ENCODE data around the gene PIK3CB. TPM values are rescaled to one million over a fixed set of nuclear protein-coding genes. Genes with fewer than 3 reads are reported as not detected.
"Not testable (repeated sequence)": the region's sequence is repeated elsewhere in the genome, so short reads cannot be mapped to it uniquely, and the experiment has no call there.

Gene PIK3CB
- total and polyA plus RNA-seq, 8 donors = 12.1 to 39.6 (median 15.0) TPM

DNA sequence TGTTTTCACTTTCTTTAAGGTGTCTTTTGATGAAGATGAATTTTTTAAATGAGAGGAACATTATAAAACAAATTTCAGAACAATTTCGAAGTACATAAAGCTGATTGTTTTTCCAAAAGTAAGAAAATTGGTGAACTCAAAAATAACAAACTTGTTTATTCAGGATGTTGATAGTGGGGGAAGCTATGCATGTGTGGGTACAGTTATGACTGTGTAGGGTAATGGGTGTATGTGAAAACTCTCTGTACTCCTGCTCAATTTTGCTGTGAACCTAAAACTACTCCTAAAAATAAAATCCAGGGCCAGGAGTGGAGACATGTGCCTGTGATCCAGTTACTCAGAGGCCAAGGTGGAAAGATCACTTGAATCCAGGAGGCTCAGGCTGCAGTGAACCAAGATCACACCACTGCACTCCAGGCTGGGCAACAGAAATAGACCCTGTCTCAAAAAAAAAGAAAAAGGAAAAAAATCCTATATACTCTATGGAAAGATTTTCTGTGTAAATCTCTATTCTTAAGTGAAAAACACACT is 37.2 kb downstream of the PIK3CB start:
- intact Hi-C loops (cut with DNase I) = no loop called here
- Histone ChIP-seq H3K4me1 (peaks cover 0 to 7% of the 10 kb centered on the region in 2 donors), H3K9me3 (no peaks in the 10 kb centered on the region), H3K27ac (no peak overlapping the region), H3K36me3 (peaks cover 0 to 28% of the 10 kb centered on the region in 2 donors), H3K27me3 (no peaks in the 10 kb centered on the region), H3K4me3 (no peak overlapping the region)
- TF ChIP-seq, protein P1, sequence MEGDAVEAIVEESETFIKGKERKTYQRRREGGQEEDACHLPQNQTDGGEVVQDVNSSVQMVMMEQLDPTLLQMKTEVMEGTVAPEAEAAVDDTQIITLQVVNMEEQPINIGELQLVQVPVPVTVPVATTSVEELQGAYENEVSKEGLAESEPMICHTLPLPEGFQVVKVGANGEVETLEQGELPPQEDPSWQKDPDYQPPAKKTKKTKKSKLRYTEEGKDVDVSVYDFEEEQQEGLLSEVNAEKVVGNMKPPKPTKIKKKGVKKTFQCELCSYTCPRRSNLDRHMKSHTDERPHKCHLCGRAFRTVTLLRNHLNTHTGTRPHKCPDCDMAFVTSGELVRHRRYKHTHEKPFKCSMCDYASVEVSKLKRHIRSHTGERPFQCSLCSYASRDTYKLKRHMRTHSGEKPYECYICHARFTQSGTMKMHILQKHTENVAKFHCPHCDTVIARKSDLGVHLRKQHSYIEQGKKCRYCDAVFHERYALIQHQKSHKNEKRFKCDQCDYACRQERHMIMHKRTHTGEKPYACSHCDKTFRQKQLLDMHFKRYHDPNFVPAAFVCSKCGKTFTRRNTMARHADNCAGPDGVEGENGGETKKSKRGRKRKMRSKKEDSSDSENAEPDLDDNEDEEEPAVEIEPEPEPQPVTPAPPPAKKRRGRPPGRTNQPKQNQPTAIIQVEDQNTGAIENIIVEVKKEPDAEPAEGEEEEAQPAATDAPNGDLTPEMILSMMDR (IDR thresholded peaks at IDR 0.05) = no peak
- no peak for ATAC-seq
- DNase-seq = no peak

DNA sequence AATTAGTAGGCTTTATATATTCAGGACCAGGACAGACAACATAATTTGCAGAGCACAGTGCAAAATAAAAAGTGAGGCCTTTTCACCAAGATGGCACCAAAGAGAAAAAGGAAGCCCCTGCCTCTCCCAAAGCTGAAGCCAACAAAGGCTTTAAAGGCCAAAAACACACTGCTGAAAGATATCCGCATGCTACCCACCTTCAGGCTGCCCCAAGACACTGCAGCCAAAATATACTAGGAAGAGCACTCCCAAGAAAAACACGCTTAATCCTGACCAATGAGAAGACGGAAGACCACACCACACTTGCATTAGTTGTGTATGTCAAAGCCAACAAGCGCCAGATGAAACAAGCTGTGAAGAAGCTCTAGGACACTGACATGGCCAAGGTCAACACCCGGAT is 38.0 kb downstream of the PIK3CB start:
- no peaks in the 10 kb centered on the region for H3K27me3 ChIP-seq
- no peak for DNase-seq
- H3K4me1 ChIP-seq = peaks cover 0 to 7% of the 10 kb centered on the region in 2 donors
- TF ChIP-seq, protein P1 (IDR thresholded peaks at IDR 0.05) = no peak
- H3K36me3 ChIP-seq = peaks cover 0 to 31% of the 10 kb centered on the region in 2 donors
- H3K4me3 ChIP-seq = no peak overlapping the region
- no peak overlapping the region for H3K27ac ChIP-seq
- no peak for ATAC-seq
- intact Hi-C loops (cut with DNase I) = no loop called here
- no peaks in the 10 kb centered on the region for H3K9me3 ChIP-seq

DNA sequence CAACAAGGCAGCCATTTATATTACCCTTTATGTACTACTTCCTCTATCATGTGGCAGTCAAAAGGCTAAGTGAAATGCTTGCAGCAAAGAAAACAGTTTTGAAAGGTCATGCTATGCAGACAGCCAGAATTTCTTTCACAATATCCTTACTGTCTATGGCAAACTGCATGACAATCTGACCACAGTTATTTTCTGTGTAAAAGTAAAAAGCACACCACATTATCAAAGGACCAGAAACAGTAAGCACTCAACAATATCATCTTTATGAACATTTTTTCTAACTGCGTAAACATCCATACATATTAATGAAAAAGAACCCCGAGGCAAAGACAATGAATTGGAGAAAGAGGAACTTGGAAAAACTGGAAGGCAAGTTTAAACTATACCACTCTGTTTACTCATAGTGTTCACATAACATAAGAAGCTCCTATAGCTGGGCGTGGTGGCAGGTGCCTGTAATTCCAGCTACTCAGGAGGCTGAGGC is 47.9 kb downstream of the PIK3CB start:
- Histone ChIP-seq H3K36me3 (peaks cover 0 to 5% of the 10 kb centered on the region in 2 donors), H3K4me3 (peak overlapping the region in 1 of 2 donors; percentile 3), H3K9me3 (no peaks in the 10 kb centered on the region), H3K4me1 (peaks cover 0 to 42% of the 10 kb centered on the region in 2 donors), H3K27ac (peak overlapping the region; percentile 9 to 85), H3K27me3 (no peaks in the 10 kb centered on the region)
- intact Hi-C loops (cut with DNase I) = no loop called here
- ATAC-seq (peak; percentile 79), DNase-seq (no peak)
- TF ChIP-seq, protein P1 (IDR thresholded peaks at IDR 0.05) = no peak

DNA sequence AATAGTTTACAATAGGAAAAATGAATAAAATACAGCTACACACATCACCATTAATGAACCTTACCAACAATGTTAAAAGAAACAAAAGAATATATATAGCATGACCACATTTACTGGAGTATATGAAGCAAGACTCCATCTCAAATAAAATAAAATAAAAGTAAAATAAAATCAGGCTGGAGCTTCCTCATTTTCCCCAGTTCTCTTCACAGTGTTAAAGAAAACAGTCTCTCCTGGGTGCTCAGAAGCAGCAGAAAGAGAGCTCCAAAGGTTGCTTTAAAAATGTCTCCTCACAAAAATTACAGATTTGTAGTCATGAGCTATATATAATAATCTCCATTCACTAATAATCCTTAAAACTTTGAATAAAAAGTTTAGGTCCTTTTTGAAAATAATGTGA is 48.8 kb downstream of the PIK3CB start:
- Histone ChIP-seq H3K4me3 (no peak overlapping the region), H3K27ac (peak overlapping the region; percentile 9 to 85), H3K4me1 (peaks cover 0 to 43% of the 10 kb centered on the region in 2 donors), H3K27me3 (no peaks in the 10 kb centered on the region), H3K9me3 (no peaks in the 10 kb centered on the region), H3K36me3 (peaks cover 0 to 5% of the 10 kb centered on the region in 2 donors)
- TF ChIP-seq, protein P1 (IDR thresholded peaks at IDR 0.05) = no peak
- no peak for ATAC-seq
- no peak for DNase-seq
- intact Hi-C loops (cut with DNase I) = no loop called here

DNA sequence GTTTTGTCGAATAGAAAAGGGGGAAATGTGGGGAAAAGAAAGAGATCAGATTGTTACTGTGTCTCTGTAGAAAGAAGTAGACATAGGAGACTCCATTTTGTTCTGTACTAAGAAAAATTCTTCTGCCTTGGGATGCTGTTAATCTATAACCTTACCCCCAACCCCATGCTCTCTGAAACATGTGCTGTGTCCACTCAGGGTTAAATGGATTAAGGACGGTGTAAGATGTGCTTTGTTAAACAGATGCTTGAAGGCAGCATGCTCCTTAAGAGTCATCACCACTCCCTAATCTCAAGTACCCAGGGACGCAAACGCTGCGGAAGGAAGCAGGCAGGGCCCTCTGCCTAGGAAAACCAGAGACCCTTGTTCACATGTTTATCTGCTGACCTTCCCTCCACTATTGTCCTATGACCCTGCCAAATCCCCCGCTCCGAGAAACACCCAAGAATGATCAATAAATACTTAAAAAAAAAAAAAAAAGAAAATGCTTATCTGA is 49.3 kb downstream of the PIK3CB start:
- H3K9me3 ChIP-seq; DNase-seq; H3K36me3 ChIP-seq; H3K4me3 ChIP-seq; ATAC-seq; H3K27me3 ChIP-seq; intact Hi-C loops (cut with DNase I): not testable (repeated sequence)
- Histone ChIP-seq H3K27ac (peak overlapping the region in 1 of 2 donors; percentile 85), H3K4me1 (peaks cover 0 to 46% of the 10 kb centered on the region in 2 donors)
